SJSA1 (cell line): ENCODE measurements around the gene NLGN4Y. TPM values are rescaled to one million over a fixed set of nuclear protein-coding genes. Genes with fewer than 3 reads are reported as not detected.

Source experiments
- DNase-seq, 2 experiments: peaks; one replicate each; pipeline ENCODE4 v3.0.0-alpha.2; 2015 to 2020; ENCODE audit warnings: low spot score in 2 of 2, low read depth in 1 of 2
- H3K27ac ChIP-seq: fragments of 250-450 bp; sonication (Bioruptor Pico); 2 replicates; pipeline ENCODE4 v1.5.1; 2020; ENCODE audit warnings: mild to moderate bottlenecking, moderate library complexity
- H3K27me3 ChIP-seq: fragments of 250-450 bp; sonication (Bioruptor Pico); replicated peaks from 2 replicates; pipeline ENCODE4 v1.5.1; 2020; ENCODE audit warnings: mild to moderate bottlenecking, moderate library complexity
- H3K36me3 ChIP-seq: fragments of 250-450 bp; sonication (Bioruptor Pico); 2 replicates; pipeline ENCODE4 v1.5.1; 2020; ENCODE audit warnings: mild to moderate bottlenecking
- H3K4me1 ChIP-seq: fragments of 250-450 bp; sonication (Bioruptor Pico); replicated peaks from 2 replicates; pipeline ENCODE4 v1.6.1; 2021; ENCODE audit warnings: mild to moderate bottlenecking
- H3K4me3 ChIP-seq: fragments of 250-450 bp; sonication (Bioruptor Pico); 2 replicates; pipeline ENCODE4 v1.5.1; 2020; ENCODE audit warnings: mild to moderate bottlenecking
- H3K9me3 ChIP-seq: fragments of 250-450 bp; sonication (Bioruptor Pico); replicated peaks from 2 replicates; pipeline ENCODE4 v1.5.1; 2020; ENCODE audit warnings: mild to moderate bottlenecking
- total RNA-seq: library from RNA; depleted of rRNA; stranded (reverse); fragments of >200 nt; shearing (Covaris generic); gene quantifications from 2 replicates; pipeline ENCODE4 v1.2.3, GENCODE V29; 2014; rRNA removed

The NLGN4Y gene
- 6.2 and 12.4 TPM in 2 replicates for total RNA-seq

DNA sequence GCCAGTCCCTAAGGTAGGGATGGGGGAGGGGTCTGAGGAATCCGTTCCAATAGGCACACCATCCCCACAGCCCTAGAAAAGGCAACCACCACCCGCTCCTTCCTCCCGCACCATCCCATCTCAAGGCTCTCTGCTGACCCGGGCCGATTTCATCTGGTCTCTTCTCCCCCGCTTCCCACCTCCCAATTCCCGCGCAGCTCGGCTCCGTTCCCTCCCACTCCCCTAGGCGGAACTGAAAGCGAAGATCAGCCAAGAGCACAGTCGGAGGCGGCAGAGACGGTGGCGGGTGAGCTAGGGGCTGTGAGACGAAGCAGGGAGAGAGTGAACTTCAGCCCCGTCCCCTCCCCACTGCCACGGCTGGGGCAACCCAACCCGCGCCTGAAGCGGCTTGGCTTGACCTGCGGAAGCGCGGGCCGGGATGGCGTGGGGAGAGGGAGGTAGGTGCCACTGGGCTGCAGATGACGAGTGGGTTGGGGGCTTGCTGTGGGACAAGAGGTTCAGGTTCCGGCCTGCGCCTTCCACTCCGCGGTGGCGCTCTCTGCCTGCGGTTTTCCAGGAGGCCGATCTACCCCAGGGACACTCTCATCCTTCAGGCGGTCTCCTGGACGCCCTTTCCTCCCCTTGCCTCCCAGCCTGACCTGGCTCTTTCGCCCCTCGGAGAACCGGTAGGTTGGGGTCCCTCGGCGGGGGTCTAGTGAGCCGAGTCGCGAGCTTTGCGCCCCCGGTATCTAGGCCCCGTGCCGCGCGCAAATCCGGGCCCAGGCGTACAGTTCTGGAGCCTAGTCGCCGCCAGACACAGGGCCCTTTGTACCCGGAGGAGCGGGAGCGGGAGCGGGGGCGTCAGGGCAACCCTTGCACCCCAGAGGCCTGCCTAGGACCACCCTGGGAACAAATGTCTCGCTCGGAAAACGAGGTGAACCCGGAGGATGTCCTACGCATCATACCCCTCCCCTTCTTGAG, at the start of gene NLGN4Y:
Gene NLGN4Y (plus strand): TSS at position 258 of the 960 bp plus-strand sequence. CDS start 97,591 bp downstream, outside the sequence.
- Histone ChIP-seq H3K9me3 (no peaks in the 10 kb centered on the region), H3K4me1 (peaks cover 16% of the 10 kb centered on the region; the same call in 1 of the 2 replicates), H3K27ac (peak within 1 kb of the TSS; percentile 63), H3K27me3 (no peaks in the 10 kb centered on the region), H3K4me3 (peak within 1 kb of the TSS; percentile 56), H3K36me3 (no peaks in the 10 kb centered on the region)
- peak; percentile 44 to 49 for DNase-seq

- Histone ChIP-seq H3K9me3 (no peaks in the 10 kb centered on the region), H3K4me1 (no peaks in the 10 kb centered on the region)
- no peak for DNase-seq
Measured at GRCh38 chrY:14485935-14486334, 38.4 kb upstream of the NLGN4Y start.

DNA sequence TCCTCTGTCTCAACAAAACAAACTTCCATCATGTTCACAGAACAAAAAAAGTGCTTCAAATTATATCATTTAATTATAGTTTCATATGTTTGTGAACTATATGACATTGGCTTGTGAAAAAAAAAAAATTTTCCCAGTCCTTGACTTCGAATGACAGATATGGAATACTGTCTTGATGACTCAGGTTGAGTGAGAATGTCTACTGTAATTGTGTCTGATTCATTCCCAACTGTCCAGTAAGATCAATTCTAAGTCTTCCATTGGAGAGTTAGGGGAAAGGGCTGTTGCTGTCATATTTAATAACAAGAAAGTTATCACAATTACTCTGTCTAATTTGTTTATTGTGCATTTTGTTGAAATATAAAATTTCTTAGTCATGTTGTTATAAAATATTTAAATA, 34.1 kb upstream of the NLGN4Y start:
- no peak overlapping the region for H3K4me3 ChIP-seq
- no peak overlapping the region for H3K27ac ChIP-seq
- H3K27me3 ChIP-seq, result no peaks in the 10 kb centered on the region
- DNase-seq, result no peak
- no peaks in the 10 kb centered on the region for H3K4me1 ChIP-seq
- no peaks in the 10 kb centered on the region for H3K36me3 ChIP-seq
- no peaks in the 10 kb centered on the region for H3K9me3 ChIP-seq

More at GRCh38 chrY:14485935-14486334, 38.4 kb upstream of the NLGN4Y start:
- Histone ChIP-seq H3K36me3 (no peaks in the 10 kb centered on the region), H3K4me3 (no peak overlapping the region), H3K27ac (no peak overlapping the region), H3K27me3 (no peaks in the 10 kb centered on the region)

GRCh38 chrY:14498071-14498470, 26.3 kb upstream of the NLGN4Y start:
- Histone ChIP-seq H3K4me1 (no peaks in the 10 kb centered on the region), H3K36me3 (no peaks in the 10 kb centered on the region), H3K27ac (no peak overlapping the region), H3K27me3 (no peaks in the 10 kb centered on the region), H3K9me3 (no peaks in the 10 kb centered on the region), H3K4me3 (no peak overlapping the region)
- DNase-seq, result no peak

DNA sequence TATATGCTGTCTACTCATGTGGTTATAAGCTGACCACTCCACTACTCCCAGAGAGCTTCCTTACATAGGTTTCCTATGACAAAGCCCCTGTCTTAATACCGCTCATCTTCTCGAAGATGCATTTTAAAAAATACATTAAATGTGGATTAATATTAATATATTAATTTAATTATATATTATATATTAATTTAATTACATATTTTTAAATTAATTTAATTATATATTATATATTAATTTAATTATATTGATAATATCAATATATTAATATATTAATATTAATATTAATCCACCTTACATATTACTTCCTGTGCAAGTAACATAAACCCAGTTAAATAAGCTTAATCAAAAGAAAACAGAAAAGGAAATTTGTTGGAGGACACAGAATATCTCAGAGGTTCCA, 19.7 kb upstream of the NLGN4Y start:
- no peaks in the 10 kb centered on the region for H3K27me3 ChIP-seq
- no peaks in the 10 kb centered on the region for H3K36me3 ChIP-seq
- DNase-seq, result no peak
- H3K4me1 ChIP-seq, result no peaks in the 10 kb centered on the region
- no peak overlapping the region for H3K4me3 ChIP-seq
- H3K27ac ChIP-seq, result no peak overlapping the region
- H3K9me3 ChIP-seq, result no peaks in the 10 kb centered on the region

DNA sequence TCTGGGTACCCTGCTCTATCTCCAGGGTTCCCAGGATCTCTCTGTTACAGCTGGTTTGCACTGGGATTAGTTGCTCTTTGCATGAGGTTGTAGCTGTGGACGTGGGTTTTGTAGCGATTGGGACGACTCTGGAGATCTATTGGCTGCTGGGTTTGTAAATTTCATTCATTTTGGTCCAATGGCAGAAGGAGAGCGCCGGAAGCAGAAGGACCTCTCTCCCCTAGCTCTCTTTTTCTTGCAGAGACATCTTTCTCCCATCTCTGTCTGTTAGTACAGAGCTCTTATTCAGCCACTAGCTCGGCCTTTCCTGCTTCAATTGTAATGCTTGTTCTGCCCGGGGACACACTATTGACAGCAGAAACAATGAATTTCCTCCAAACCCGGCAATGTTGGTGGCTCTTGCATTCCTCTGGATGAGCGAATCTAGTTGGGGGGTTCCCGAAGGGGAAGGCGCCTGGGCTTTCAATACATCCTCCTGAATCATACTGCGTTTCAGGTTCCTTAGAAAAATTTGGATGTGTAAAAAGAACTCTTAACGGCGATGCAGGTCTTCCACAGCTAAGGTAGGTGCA, 1.9 kb upstream of the NLGN4Y start:
- no peaks in the 10 kb centered on the region for H3K36me3 ChIP-seq
- no peaks in the 10 kb centered on the region for H3K27me3 ChIP-seq
- H3K4me3 ChIP-seq, result peak overlapping the region; percentile 56
- DNase-seq, result peak; percentile 42 to 49
- H3K27ac ChIP-seq, result no peak overlapping the region
- H3K9me3 ChIP-seq, result no peaks in the 10 kb centered on the region
- H3K4me1 ChIP-seq, result peaks cover 16% of the 10 kb centered on the region; the same call in 1 of the 2 replicates

GRCh38 chrY:14523491-14524271, 648 bp upstream of the NLGN4Y start:
- peak overlapping the region; percentile 56 for H3K4me3 ChIP-seq
- H3K27ac ChIP-seq, result peak overlapping the region; percentile 63; the same call in 1 of the 2 replicates
- peaks cover 16% of the 10 kb centered on the region; the same call in 1 of the 2 replicates for H3K4me1 ChIP-seq
- DNase-seq, result peak in 1 of 2 experiments; percentile 25
- no peaks in the 10 kb centered on the region for H3K9me3 ChIP-seq
- no peaks in the 10 kb centered on the region for H3K36me3 ChIP-seq
- no peaks in the 10 kb centered on the region for H3K27me3 ChIP-seq

DNA sequence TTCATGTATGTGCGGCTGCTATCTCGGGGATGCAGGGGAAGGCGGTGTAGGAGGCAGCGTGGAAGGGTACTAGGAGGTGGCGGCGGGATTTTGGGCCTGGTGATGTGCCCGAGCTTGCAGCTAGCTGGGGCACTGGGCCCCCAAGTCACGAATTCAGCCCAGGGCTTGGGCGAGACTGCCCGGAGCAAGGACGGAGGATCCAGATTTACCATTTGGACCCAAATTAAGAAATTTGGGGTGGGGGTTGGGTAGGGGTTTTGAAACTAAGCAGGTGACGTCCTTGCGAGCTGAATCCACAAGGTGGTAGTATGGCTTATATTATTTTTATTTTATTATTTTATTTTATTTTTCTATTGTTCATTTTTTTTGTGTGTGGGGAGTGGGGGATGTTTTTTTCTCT, 986 bp downstream of the NLGN4Y start:
- peak in 1 of 2 experiments; percentile 13 for DNase-seq

DNA sequence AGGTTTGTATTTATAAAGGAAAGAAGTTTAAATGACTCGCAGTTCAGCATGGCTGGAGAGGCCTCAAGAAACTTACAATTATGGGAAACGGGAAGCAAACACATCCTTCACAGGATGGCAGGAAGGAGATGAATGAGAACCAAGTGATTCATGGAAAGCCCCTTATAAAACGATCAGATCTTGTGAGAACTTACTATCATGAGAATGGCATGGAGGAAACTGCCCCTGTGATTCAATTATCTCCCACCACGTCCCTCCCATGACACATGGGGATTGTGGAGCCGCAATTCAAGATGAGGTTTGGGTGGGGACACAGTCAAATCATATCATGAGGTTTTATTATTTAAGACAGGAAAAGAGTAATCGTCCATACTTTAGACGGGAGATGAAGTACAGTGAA, 4.0 kb downstream of the NLGN4Y start:
- Histone ChIP-seq H3K36me3 (no peaks in the 10 kb centered on the region), H3K27ac (no peak overlapping the region), H3K4me1 (peaks cover 13% of the 10 kb centered on the region; the same call in 1 of the 2 replicates), H3K9me3 (no peaks in the 10 kb centered on the region), H3K27me3 (no peaks in the 10 kb centered on the region), H3K4me3 (no peak overlapping the region)
- no peak for DNase-seq

More for the DNA sequence above, 986 bp downstream of the NLGN4Y start:
- Histone ChIP-seq H3K27ac (peak overlapping the region; percentile 63), H3K27me3 (no peaks in the 10 kb centered on the region), H3K4me1 (peaks cover 16% of the 10 kb centered on the region; the same call in 1 of the 2 replicates), H3K4me3 (peak overlapping the region; percentile 56), H3K9me3 (no peaks in the 10 kb centered on the region), H3K36me3 (no peaks in the 10 kb centered on the region)

DNA sequence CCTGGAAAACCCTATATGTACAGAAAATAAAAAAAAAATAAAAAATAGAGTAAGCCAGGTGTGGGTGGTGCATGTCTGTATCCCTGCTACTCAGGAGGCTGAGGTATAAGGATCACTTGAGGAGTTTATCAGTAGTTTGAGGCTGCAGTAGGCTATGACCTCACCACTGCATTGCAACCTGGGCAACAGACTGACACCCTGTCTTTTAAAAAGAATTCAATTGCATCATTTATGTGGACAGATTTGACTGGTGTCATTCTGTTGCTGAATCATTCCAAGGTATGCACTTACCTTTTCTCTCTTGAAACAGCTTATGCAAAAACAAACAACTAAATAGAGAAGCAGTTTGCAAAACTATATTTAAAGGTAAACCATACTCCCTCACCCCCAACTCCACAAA, 12.4 kb downstream of the NLGN4Y start:
- no peak for DNase-seq
- no peaks in the 10 kb centered on the region for H3K4me1 ChIP-seq
- no peaks in the 10 kb centered on the region for H3K9me3 ChIP-seq
- no peak overlapping the region for H3K27ac ChIP-seq
- no peak overlapping the region for H3K4me3 ChIP-seq
- H3K27me3 ChIP-seq, result no peaks in the 10 kb centered on the region
- no peaks in the 10 kb centered on the region for H3K36me3 ChIP-seq

GRCh38 chrY:14543506-14543905, 19.2 kb downstream of the NLGN4Y start:
- no peaks in the 10 kb centered on the region for H3K36me3 ChIP-seq

DNA sequence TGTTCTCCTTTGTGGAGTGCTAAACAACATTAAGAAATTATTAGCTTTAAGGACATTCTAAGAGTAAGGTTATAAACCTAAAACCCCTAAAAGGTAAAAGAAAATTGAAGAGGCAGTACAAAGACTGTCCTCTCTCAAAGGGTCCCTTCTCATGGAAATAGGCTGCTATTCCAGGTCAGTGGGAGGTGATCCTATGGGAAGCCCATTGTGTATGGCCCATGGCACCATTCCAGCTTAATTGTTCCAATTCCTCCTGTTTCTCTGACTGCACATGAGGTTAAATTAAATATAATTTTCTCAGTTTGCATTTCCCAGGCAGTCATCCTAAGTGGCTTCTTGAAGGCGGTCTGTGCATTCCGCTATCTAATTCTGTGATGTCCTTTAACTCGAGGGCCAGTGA, 57.0 kb downstream of the NLGN4Y start:
- no peak for DNase-seq
- Histone ChIP-seq H3K9me3 (no peaks in the 10 kb centered on the region), H3K4me3 (no peak overlapping the region), H3K36me3 (no peaks in the 10 kb centered on the region), H3K27ac (no peak overlapping the region), H3K4me1 (no peaks in the 10 kb centered on the region), H3K27me3 (no peaks in the 10 kb centered on the region)

More at GRCh38 chrY:14543506-14543905, 19.2 kb downstream of the NLGN4Y start:
- Histone ChIP-seq H3K27ac (no peak overlapping the region), H3K4me1 (no peaks in the 10 kb centered on the region), H3K27me3 (no peaks in the 10 kb centered on the region), H3K9me3 (no peaks in the 10 kb centered on the region), H3K4me3 (no peak overlapping the region)
- DNase-seq, result no peak

DNA sequence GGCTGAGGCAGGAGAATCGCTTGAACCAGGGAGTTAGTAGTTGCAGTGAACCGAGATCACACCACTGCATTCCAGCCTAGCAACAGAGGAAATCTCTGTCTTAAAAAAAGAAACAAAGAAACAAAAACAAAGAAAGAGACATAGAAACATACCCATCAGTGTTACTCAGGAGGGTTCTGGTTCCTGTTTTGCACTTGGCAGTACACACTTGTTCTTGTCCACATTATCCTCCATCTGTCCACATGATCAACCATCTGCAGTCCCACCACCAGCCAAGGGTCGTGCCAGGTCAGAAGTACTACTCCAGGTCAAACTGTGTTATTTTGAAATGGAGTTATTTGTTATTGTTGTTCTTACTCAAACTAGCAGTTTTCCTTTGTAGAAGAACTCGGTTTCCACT, 62.4 kb downstream of the NLGN4Y start:
- no peaks in the 10 kb centered on the region for H3K36me3 ChIP-seq
- no peak overlapping the region for H3K27ac ChIP-seq
- no peak overlapping the region for H3K4me3 ChIP-seq
- no peaks in the 10 kb centered on the region for H3K4me1 ChIP-seq
- no peak for DNase-seq
- H3K27me3 ChIP-seq, result no peaks in the 10 kb centered on the region
- H3K9me3 ChIP-seq, result no peaks in the 10 kb centered on the region
